ENCODE measurements around the gene ZFP36. TPM values are rescaled to one million over a fixed set of nuclear protein-coding genes. Genes with fewer than 3 reads are reported as not detected.
A peak's percentile ranks its signal among the peaks of the same experiment; 100 is the strongest.

Gene ZFP36
- total RNA-seq, 1 experiment from 2014 or later, result 17.3 TPM

- TF ChIP-seq OVOL2 (CRISPR knock-in tag; IDR thresholded peaks at IDR 0.05; ENCODE audit: borderline replicate concordance), result no peak
- no peak for TF ChIP-seq IRF2 (CRISPR knock-in tag; IDR thresholded peaks at IDR 0.05; ENCODE audit: borderline replicate concordance, low read depth)
These were observed 8.3 kb upstream of the ZFP36 start (continued) for GRCh38 chr19:39398297-39398864.

- H3K27ac Mint-ChIP-seq, result peak overlapping the region; percentile 59
- peaks cover 30% of the 10 kb centered on the region for H3K4me1 Mint-ChIP-seq
- no peak overlapping the region for H3K4me3 Mint-ChIP-seq
- H3K9me3 Mint-ChIP-seq, result no peaks in the 10 kb centered on the region
- TF ChIP-seq AR (CRISPR knock-in tag; IDR thresholded peaks at IDR 0.05) (no peak), NR2C2 (CRISPR knock-in tag; IDR thresholded peaks at IDR 0.05) (no peak), ZNF512 (CRISPR knock-in tag; IDR thresholded peaks at IDR 0.05; ENCODE audit: borderline replicate concordance) (no peak), CTCF (IDR thresholded peaks at IDR 0.05) (no peak), CREB1 (CRISPR knock-in tag; IDR thresholded peaks at IDR 0.05) (no peak)
- ATAC-seq (no peak), DNase-seq (ENCODE audit: low spot score) (no peak)
- H3K27me3 Mint-ChIP-seq (ENCODE audit: low read depth), result no peaks in the 10 kb centered on the region
- ChIA-PET CTCF (interaction anchor here (2.4 to 3.6 kb wide), 2 partner anchors 8 to 12 kb away, joined by 12 to 38 read pairs; partner anchors contain the start of genes PLEKHG2 and ZFP36), POLR2A (no interaction called here)
- H3K36me3 Mint-ChIP-seq, result peaks cover 12% of the 10 kb centered on the region
These were observed 7.0 kb upstream of the ZFP36 start for GRCh38 chr19:39399668-39400050.

GRCh38 chr19:39400061-39400460, 6.6 kb upstream of the ZFP36 start:
- H3K36me3 Mint-ChIP-seq, result peaks cover 10% of the 10 kb centered on the region

More at GRCh38 chr19:39400061-39400460, 6.6 kb upstream of the ZFP36 start:
- Mint-ChIP-seq H3K9me3 (no peaks in the 10 kb centered on the region), H3K27ac (no peak overlapping the region), H3K27me3 (ENCODE audit: low read depth) (no peaks in the 10 kb centered on the region), H3K4me3 (no peak overlapping the region), H3K4me1 (peaks cover 34% of the 10 kb centered on the region)
- CTCF ChIA-PET, result interaction anchor here (1.8 to 2.4 kb wide), 3 partner anchors 9 to 74 kb away, joined by 4 to 12 read pairs (median 9); partner anchors contain the start of genes MED29, PAF1 and PLEKHG2
- DNase-seq (ENCODE audit: low spot score), result no peak
- no peak for ATAC-seq
- POLR2A ChIA-PET, result interaction anchor here (1.3 kb wide), 1 partner anchor 20 kb away, joined by 4 read pairs; no protein-coding TSS in a partner anchor
- TF ChIP-seq NR1H2 (CRISPR knock-in tag; IDR thresholded peaks at IDR 0.05) (no peak), E2F5 (CRISPR knock-in tag; IDR thresholded peaks at IDR 0.05) (no peak), ZNF416 (CRISPR knock-in tag; IDR thresholded peaks at IDR 0.05) (no peak), ATF2 (CRISPR knock-in tag; IDR thresholded peaks at IDR 0.05; ENCODE audit: borderline replicate concordance, low read depth) (no peak), TP53 (CRISPR knock-in tag; IDR thresholded peaks at IDR 0.05) (no peak), ZNF121 (CRISPR knock-in tag; IDR thresholded peaks at IDR 0.05) (no peak), PREB (CRISPR knock-in tag; IDR thresholded peaks at IDR 0.05; ENCODE audit: borderline replicate concordance) (no peak), PRRX2 (CRISPR knock-in tag; IDR thresholded peaks at IDR 0.05) (no peak), ZNF532 (CRISPR knock-in tag; IDR thresholded peaks at IDR 0.05; ENCODE audit: borderline replicate concordance) (no peak)
